AG04450 (cell line): ENCODE measurements around the gene ADAMTSL1. TPM values are rescaled to one million over a fixed set of nuclear protein-coding genes. Genes with fewer than 3 reads are reported as not detected.

ENCODE experiments used
- CTCF ChIA-PET: fragments of 300-600, 350-600 bp; formaldehyde crosslinking; extraction: SDS; loops from one replicate; lab custom pipeline; 2022; ENCODE audit warnings: antibody characterized with exemption, inconsistent platforms; lab: Charles Lee
- POLR2A ChIA-PET: fragments of 350-600 bp; formaldehyde crosslinking; extraction: SDS; loops from one replicate; lab custom pipeline; 2021; ENCODE audit warnings: antibody characterized with exemption, inconsistent platforms; lab: Yijun Ruan, JAX
- DNase-seq: peaks from one replicate; pipeline ENCODE4 v3.0.0-alpha.2; 2011; ENCODE audit warnings: low read depth, low spot score
- H3K27ac ChIP-seq: one replicate; pipeline ENCODE4 v1.5.1; 2012; ENCODE audit warnings: low read depth, low read length, control low read depth
- H3K27me3 ChIP-seq: one replicate; pipeline ENCODE4 v1.6.0; 2012; ENCODE audit warnings: low read length; ENCODE audit not compliant: control insufficient read depth, insufficient read depth
- H3K4me3 ChIP-seq: 2 replicates; pipeline ENCODE4 v1.5.1; 2011; ENCODE audit warnings: mild to moderate bottlenecking, low read depth, low read length, control low read depth
- H3K9me3 ChIP-seq: 2 replicates; pipeline ENCODE4 v1.5.1; 2012; ENCODE audit warnings: low read length; ENCODE audit not compliant: control insufficient read depth, insufficient read depth
- CTCF ChIP-seq: IDR thresholded peaks from 2 replicates; pipeline ENCODE4 v1.5.1; 2011; ENCODE audit warnings: low read depth, low read length, control low read depth, inconsistent platforms
- polyA plus RNA-seq: library from polyadenylated mRNA; depleted of rRNA; stranded (reverse); fragments of >200 nt; gene quantifications from 2 replicates; pipeline ENCODE4 v1.2.3, GENCODE V29; 2011

ADAMTSL1 gene
- polyA plus RNA-seq, 1 experiment, result 22.2 TPM

DNA sequence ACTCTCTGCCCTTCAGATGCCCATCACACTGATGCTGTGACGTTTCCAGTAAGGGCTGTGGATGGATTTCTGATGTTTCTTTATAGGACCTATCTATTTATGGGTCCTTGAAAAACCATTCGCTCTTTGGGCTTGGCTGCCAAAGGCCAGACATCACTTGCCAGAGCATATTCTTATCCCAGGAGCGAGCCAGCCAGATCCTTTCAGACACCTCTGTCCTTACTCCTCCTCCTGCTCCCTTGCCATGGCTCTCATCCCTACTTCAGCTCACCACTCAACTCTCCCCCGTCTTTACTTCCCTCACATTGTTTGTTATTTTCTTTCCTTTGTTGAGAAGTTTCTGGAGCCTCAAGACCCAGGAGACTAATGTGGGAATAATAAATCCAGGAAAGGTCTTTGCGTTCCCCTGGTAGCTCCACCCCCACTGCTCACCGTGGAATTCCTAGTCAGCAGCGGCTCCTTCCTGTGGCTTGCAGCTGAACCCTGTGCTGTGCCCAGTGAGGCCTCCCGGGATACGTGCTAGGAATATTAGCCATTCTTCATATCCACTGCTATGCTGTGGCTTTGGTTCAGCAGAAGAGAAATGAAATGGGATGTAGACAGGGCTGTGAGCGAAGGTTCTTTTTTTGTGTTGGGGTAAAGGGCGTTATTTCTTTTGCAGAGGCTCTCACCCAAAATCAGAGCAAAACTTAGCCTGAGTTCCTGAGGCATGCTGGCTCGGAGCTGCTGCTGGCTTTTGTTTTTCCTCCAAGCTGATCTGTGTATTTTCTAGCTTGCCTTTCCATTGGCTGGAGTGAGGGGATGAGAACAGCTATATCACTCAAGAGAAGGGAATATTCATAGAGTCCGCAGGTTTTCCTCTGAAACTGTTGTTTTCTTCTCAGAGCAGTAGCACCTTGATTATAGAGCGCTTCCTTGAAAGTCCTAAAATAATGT, 387.9 kb downstream of the ADAMTSL1 start:
- TF ChIP-seq CTCF, result peak; percentile 24
- Histone ChIP-seq H3K4me3 (no peak overlapping the region), H3K9me3 (no peaks in the 10 kb centered on the region), H3K27ac (no peak overlapping the region), H3K27me3 (no peaks in the 10 kb centered on the region)
- ChIA-PET POLR2A (no interaction called here), CTCF (interaction anchor here (1.0 kb wide), 1 partner anchor 624 kb away, joined by 3 read pairs; no protein-coding TSS in a partner anchor)
- peak; percentile 13 for DNase-seq

DNA sequence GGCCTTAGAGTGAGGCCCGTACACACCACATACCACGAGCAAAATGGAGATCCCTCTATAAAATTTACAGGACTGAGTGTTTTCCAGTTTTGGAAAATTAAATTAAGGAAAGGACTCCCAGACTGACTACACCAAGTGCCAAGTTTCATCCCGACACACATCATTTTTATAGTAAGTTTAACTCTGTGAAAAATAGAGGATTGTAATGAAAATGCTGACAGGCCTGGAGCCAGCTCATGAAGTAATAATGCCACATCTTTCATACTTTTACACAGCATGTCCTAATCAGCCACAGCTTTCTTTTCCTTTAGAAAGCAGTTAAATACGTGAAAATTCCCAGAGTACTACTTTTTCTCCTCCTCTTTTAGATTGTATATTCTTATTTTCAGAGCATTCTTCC, 389.8 kb downstream of the ADAMTSL1 start:
- ChIA-PET POLR2A (interaction anchor here (1.1 kb wide), 1 partner anchor 113 kb away, joined by 4 read pairs; no protein-coding TSS in a partner anchor), CTCF (interaction anchor here (0.5 kb wide), 1 partner anchor 165 kb away, joined by 6 read pairs; no protein-coding TSS in a partner anchor)
- DNase-seq, result no peak
- H3K27ac ChIP-seq, result no peak overlapping the region
- no peaks in the 10 kb centered on the region for H3K27me3 ChIP-seq
- H3K9me3 ChIP-seq, result no peaks in the 10 kb centered on the region
- no peak overlapping the region for H3K4me3 ChIP-seq
- no peak for TF ChIP-seq CTCF

DNA sequence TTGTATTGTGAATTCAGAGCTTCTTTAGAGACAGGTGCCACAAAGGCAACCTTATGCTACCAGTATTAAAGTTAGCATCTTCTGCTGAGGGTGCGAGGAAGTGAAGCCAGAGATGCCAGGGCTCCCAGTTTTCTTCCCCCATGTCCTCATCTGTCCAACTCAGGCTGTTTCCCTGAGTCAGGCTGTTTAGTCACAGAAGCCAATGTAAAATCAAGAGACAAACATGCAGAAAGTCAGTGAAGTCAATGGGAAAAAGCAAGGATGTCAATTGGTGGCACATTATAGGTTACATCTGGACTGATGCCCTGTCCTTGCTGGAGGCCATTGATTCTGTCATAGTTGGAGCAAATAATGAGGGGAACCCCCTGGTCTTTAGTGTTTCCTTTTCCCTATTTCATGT, 390.6 kb downstream of the ADAMTSL1 start:
- no peak for TF ChIP-seq CTCF
- H3K27me3 ChIP-seq, result no peaks in the 10 kb centered on the region
- H3K4me3 ChIP-seq, result no peak overlapping the region
- no peak for DNase-seq
- ChIA-PET CTCF (no interaction called here), POLR2A (interaction anchor here (1.1 kb wide), 1 partner anchor 112 kb away, joined by 4 read pairs; no protein-coding TSS in a partner anchor)
- H3K9me3 ChIP-seq, result peaks cover 3% of the 10 kb centered on the region; the same call in 1 of the 2 replicates
- no peak overlapping the region for H3K27ac ChIP-seq

- ChIA-PET POLR2A (no interaction called here), CTCF (no interaction called here)
- no peak overlapping the region for H3K27ac ChIP-seq
- no peak overlapping the region for H3K4me3 ChIP-seq
- no peaks in the 10 kb centered on the region for H3K27me3 ChIP-seq
- DNase-seq, result no peak
- peaks cover 3% of the 10 kb centered on the region; the same call in 1 of the 2 replicates for H3K9me3 ChIP-seq
- no peak for TF ChIP-seq CTCF
Observed at GRCh38 chr9:18865542-18865941, 391.6 kb downstream of the ADAMTSL1 start.
